Measurements from ENCODE around the gene SORBS1.

The SORBS1 gene

DNA sequence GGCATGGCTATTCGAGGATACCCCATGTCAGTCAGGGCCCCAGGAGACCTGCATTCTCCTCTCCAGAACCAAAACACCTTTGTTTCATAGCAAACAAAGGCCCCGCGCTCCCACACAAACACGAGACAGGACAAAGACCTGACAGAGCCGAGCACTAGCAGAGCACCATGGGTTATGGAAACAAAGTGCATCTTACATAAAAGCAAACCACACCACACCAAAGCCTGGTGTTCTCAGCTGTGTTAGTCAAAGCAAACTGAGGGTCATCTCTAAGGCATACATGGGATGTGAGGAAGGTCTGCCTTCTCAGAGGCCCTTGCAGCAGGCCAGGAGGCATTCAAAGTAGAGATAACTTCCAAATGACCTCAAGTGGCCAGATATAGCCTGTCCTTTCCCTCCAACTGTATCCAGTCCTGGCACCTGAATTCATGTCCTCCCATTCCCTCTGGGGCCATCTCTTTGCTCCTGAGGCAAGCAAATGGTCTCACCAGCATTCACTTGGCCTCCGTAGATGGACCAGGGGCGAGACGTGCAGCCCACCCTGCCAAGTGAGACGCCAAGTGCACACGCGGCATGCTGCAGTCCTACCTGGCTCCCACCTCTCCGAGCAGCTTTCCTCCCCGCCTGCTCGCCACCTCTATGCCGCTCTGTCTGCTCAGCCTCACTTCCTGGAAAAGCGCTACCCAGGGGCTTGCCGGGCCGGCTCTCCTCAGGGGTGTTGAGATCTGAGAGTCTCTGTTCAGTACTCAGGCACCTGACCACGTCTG lies 225.1 kb downstream of the SORBS1 start:
- DNase-seq (ENCODE audit: low read depth, low spot score): no peak
- no peak overlapping the region for H3K27ac ChIP-seq

DNA sequence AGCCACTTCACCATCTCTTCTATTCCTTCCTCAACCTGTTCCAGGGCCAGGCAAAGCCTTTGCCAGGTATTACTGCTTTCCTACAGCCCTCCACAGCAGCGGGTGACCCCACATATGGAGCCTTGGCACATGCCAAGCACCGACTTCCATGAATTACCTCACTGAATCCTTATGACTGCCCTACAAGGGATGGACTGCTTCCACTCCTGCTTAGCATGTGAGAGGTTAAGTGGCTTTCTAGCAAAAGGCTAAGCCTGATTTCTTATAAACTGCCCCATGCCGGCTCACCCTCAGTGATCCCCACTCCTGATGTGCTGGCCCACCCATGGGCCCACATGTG lies 226.4 kb downstream of the SORBS1 start:
- peak overlapping the region; percentile 86 for H3K27ac ChIP-seq
- no peak for DNase-seq (ENCODE audit: low read depth, low spot score)

DNA sequence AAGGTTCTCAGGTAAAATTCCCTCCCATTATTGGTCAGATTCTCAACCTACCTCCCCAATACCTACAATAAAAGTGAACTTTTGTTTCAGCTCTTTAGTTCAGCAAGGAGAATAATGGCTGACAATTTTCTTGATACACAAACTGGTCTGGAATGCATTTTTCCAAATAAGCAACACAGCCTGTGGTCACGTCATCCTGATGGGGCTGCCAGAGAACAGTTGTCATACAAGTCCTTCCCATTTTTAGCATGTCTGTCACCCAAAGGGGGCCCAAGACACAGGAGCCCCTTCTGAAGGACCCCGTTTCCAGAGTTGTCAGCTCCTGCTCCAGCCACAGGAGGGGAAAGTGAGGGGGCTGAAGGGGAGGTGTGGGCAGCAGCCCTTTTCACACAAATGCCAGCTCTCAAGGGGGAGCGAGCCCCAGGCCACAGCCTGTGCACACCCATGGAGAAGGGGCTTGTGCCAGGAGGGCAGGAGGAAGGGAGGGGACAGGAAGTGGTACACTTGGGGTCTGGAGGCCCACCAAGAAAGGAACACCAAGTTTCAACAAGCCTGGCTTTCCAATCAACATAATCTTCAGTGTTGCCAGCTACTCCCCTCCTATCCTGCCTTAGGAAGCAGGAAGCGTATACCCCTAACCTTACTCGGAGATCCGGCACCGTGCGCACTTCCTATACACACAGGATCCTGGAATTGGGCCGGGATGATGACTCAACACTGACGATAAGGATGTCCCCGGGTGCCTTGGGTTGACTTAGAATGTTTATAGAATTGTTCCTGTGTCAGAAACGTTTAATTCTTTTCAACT lies 227.0 kb downstream of the SORBS1 start:
- peak overlapping the region; percentile 86 for H3K27ac ChIP-seq
- DNase-seq (ENCODE audit: low read depth, low spot score): no peak

GRCh38 chr10:95332666-95333249 lies 228.4 kb downstream of the SORBS1 start:
- no peak for DNase-seq (ENCODE audit: low read depth, low spot score)
- H3K27ac ChIP-seq: no peak overlapping the region

GRCh38 chr10:95331596-95332130 lies 229.5 kb downstream of the SORBS1 start:
- no peak overlapping the region for H3K27ac ChIP-seq
- DNase-seq (ENCODE audit: low read depth, low spot score): no peak

GRCh38 chr10:95330966-95331453 lies 230.2 kb downstream of the SORBS1 start:
- DNase-seq (ENCODE audit: low read depth, low spot score): no peak

DNA sequence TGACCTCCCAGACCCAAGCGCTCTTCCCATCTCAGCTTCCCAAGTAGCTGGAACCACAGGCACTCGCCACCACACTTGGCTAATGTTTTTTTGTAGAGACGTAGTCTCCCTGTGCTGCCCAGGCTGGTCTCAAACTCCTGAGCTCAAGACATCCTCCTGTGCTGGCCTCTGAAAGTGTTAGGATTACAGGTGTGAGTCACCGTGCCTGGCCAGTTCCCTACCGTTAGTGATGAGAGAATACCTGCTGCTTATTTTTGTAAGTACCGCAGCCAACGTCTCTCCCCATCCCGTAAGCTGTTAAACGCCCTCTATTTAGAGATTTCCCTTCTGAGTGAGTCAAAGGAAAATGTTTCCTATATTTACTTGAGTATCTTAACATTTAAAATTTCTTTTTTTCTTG lies 231.9 kb downstream of the SORBS1 start:
- DNase-seq (ENCODE audit: low read depth, low spot score): no peak
- peak overlapping the region; percentile 46 for H3K27ac ChIP-seq

More at GRCh38 chr10:95330966-95331453, 230.2 kb downstream of the SORBS1 start:
- no peak overlapping the region for H3K27ac ChIP-seq

- no peak for DNase-seq (ENCODE audit: low read depth, low spot score)
- H3K27ac ChIP-seq: no peak overlapping the region
Observed at GRCh38 chr10:95328013-95328412, 233.2 kb downstream of the SORBS1 start.

GRCh38 chr10:95327367-95327766 lies 233.8 kb downstream of the SORBS1 start:
- no peak for DNase-seq (ENCODE audit: low read depth, low spot score)
- no peak overlapping the region for H3K27ac ChIP-seq

DNA sequence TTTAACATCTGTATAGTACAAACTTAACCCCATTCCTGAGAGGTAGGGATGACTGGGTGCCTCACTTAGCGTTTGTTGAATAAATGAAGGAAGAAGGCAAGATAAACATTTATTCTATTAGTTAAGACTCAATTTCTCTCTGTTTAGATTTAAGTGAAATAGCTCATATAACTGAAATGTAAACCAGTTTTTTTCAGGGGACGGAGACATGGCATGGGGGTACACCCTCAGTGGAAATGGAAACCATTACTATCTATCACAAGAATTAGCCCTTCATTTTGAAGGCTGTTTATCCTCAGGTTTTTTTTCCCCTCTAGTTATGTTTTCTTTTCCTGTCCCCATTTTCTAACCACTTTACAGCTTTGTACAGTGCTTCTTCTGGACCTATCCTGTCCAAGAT lies 234.8 kb downstream of the SORBS1 start:
- DNase-seq (ENCODE audit: low read depth, low spot score): no peak
- H3K27ac ChIP-seq: no peak overlapping the region

DNA sequence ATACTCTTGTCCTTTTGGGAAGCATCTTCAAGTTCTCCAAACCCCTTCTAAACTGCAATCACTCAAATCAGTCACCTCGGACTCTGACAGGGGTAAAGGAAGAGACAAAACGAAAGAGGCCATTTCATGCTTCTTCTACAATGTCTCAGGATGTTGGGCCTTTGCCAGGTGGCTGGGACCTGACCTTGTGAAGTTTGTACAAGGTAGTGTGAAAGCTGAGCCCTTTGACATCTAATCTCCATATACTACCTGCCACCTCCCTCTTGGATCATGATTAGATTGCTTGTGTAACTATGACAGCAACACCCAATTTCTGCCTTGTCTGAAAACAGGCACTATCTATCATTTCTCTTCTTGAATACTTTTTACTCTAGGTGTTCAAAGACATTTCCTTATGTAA lies 235.3 kb downstream of the SORBS1 start:
- no peak overlapping the region for H3K27ac ChIP-seq
- no peak for DNase-seq (ENCODE audit: low read depth, low spot score)

GRCh38 chr10:95324436-95325268 lies 236.5 kb downstream of the SORBS1 start:
- no peak overlapping the region for H3K27ac ChIP-seq
- no peak for DNase-seq (ENCODE audit: low read depth, low spot score)

DNA sequence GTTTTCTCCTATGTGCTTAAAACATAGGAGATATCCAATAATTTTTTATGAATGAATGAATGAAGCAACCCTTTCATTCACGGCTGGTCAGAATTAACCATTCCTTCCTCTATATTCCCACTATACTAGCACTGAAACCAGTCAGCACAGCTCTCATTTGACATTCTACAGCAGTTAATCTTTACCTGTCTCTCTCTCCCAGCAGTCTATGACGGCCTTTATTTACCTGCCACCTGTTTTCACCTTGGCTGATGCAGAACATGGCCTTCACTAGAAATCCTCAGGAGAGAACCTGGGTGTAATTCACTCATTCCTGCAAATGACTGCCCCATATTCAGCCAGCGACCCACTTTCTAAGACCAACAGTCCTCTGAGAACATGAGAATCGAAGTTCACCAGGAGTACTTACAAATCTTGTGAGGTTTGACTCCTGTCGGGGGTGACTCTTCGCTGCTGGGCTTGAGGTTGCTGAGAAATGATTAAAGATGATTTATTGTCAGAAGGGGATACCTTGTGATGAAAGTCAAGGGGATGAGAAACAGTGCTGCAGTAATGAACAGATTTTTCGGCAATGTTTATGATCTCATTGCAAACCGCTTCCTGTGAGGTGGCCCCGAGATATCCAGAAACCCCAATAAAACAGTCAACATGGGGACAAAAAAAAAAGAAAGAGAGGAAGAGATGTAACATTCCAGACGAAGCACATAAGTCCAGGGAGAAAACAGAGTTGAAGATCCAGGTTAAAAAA lies 239.4 kb downstream of the SORBS1 start:
- DNase-seq (ENCODE audit: low read depth, low spot score): no peak
- no peak overlapping the region for H3K27ac ChIP-seq

DNA sequence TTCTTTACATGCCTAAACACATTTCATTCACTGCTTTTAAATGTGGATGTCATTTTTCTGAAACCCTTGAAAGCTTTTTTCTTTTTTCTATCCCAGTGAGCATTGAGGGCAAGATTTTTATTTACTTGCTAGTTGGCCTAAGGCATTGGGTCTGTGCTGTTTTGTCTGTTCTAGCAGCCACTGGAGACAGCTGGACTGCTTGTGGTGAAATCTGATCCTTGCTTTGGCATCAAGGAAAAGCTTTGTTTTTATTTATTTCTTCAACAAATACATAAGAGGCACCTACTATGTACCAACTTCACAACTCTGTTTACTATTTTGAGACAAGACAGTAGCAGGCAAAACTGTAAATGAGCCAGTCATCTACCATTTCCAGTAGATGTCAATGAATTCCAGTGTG lies 241.9 kb downstream of the SORBS1 start:
- DNase-seq (ENCODE audit: low read depth, low spot score): no peak

GRCh38 chr10:95315509-95315908 lies 245.7 kb downstream of the SORBS1 start:
- no peak overlapping the region for H3K27ac ChIP-seq
- DNase-seq (ENCODE audit: low read depth, low spot score): no peak

More for the DNA sequence above, 241.9 kb downstream of the SORBS1 start:
- H3K27ac ChIP-seq: no peak overlapping the region

- no peak for DNase-seq (ENCODE audit: low read depth, low spot score)
Observed at GRCh38 chr10:95314192-95314918, 246.8 kb downstream of the SORBS1 start.

GRCh38 chr10:95312986-95313495 lies 248.1 kb downstream of the SORBS1 start:
- DNase-seq (ENCODE audit: low read depth, low spot score): no peak
- no peak overlapping the region for H3K27ac ChIP-seq

More at GRCh38 chr10:95314192-95314918, 246.8 kb downstream of the SORBS1 start:
- H3K27ac ChIP-seq: no peak overlapping the region

- no peak overlapping the region for H3K27ac ChIP-seq
- DNase-seq (ENCODE audit: low read depth, low spot score): no peak
Observed at GRCh38 chr10:95312257-95312656, 248.9 kb downstream of the SORBS1 start.
